ENCODE results near the gene CYP26B1. TPM values are rescaled to one million over a fixed set of nuclear protein-coding genes. Genes with fewer than 3 reads are reported as not detected.

Gene CYP26B1
- total RNA-seq, 1 donor from 2014 or later = 1.2 TPM

DNA sequence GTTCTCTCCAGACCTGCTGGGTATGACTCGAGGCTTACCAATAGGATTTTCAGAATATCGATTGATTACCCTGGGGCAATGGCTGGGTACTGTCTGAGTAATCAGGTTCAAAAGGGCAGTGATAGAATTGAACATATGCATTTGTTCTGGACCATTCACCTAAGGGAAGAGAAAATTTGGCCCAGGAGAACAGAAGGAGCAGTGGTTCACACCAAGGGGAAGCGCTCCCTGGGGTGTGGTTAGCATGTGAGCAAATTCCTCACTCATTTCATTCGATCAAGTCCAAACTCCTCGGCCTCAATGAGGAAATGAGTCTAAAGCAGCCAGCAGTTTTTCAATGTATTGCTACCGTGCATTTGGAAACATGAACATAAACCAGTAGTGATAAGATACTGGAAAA lies 55.6 kb downstream of the CYP26B1 start:
- FAIRE-seq = no peak

DNA sequence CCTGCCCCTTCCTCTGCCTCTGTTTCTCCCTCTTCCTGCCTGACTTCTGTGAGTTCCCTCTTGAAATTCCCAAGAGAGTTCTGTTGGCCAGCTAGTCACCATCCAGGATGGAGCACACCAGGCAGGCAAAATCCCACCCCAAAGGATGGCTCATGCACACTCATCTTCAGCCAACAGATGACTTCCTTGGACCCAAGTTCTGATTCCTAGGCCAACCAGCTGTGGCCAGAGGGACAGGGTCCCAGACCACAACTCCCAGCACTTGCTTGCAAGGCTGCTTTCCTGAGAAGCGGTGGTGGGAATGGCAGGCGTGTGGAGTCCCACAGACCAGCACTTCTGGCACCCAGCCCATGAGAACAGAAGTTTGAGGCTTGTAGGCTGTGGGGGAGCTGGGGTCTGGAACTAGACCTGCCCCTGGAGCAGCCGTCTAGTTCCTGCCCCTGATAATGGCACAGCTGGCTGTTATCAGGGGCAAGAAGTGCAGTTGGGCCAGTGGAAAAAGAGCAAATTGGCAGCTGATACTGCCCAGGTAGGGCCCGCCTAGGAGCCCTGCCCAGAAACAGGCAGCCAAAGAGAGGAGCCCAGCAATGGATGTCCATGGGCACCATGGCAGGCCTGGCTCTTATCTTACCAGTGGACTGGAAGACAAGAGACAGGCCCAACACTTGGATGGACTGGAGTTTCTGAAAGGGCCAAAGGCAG lies 56.7 kb downstream of the CYP26B1 start:
- Histone ChIP-seq H3K4me2 (ENCODE audit: low read length) (no peak overlapping the region), H3K79me2 (ENCODE audit: insufficient read depth, low read length) (no peaks in the 10 kb centered on the region), H3K4me1 (ENCODE audit: insufficient read depth, low read length) (no peaks in the 10 kb centered on the region), H3K27me3 (ENCODE audit: insufficient read depth, low read length) (no peaks in the 10 kb centered on the region), H3K9me3 (ENCODE audit: insufficient read depth, low read depth, low read length) (no peaks in the 10 kb centered on the region), H3K9ac (ENCODE audit: low read length) (no peak overlapping the region), H3K4me3 (ENCODE audit: insufficient read depth, low read depth, low read length) (no peak overlapping the region), H2AFZ (ENCODE audit: low read depth, low read length) (no peak overlapping the region), H3K27ac (ENCODE audit: low read depth, low read length) (no peak overlapping the region), H3K36me3 (ENCODE audit: insufficient read depth, low read length) (no peaks in the 10 kb centered on the region), H4K20me1 (ENCODE audit: insufficient read depth, low read length) (no peaks in the 10 kb centered on the region)
- peaks cover 40% of the 10 kb centered on the region for H3K27me3 Mint-ChIP-seq (ENCODE audit: low read depth, unreplicated experiment)
- FAIRE-seq (no peak), DNase-seq (ENCODE audit: low read depth) (no peak)
- peaks cover 8% of the 10 kb centered on the region for H3K9me3 Mint-ChIP-seq (ENCODE audit: unreplicated experiment)
- TF ChIP-seq EZH2 (IDR thresholded peaks at IDR 0.05; ENCODE audit: insufficient read depth, low read length) = no peak
- TF ChIP-seq, protein P1, sequence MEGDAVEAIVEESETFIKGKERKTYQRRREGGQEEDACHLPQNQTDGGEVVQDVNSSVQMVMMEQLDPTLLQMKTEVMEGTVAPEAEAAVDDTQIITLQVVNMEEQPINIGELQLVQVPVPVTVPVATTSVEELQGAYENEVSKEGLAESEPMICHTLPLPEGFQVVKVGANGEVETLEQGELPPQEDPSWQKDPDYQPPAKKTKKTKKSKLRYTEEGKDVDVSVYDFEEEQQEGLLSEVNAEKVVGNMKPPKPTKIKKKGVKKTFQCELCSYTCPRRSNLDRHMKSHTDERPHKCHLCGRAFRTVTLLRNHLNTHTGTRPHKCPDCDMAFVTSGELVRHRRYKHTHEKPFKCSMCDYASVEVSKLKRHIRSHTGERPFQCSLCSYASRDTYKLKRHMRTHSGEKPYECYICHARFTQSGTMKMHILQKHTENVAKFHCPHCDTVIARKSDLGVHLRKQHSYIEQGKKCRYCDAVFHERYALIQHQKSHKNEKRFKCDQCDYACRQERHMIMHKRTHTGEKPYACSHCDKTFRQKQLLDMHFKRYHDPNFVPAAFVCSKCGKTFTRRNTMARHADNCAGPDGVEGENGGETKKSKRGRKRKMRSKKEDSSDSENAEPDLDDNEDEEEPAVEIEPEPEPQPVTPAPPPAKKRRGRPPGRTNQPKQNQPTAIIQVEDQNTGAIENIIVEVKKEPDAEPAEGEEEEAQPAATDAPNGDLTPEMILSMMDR (IDR thresholded peaks at IDR 0.05; ENCODE audit: insufficient read depth, low read depth, low read length) = no peak
- H3K4me3 Mint-ChIP-seq (ENCODE audit: unreplicated experiment) = no peak overlapping the region
- H3K4me1 Mint-ChIP-seq (ENCODE audit: low read depth, unreplicated experiment) = no peaks in the 10 kb centered on the region
- peaks cover 5% of the 10 kb centered on the region for H3K36me3 Mint-ChIP-seq (ENCODE audit: low read depth, unreplicated experiment)
- no peak overlapping the region for H3K27ac Mint-ChIP-seq (ENCODE audit: unreplicated experiment)

More for the DNA sequence above, 55.6 kb downstream of the CYP26B1 start:
- Histone ChIP-seq H3K79me2 (ENCODE audit: insufficient read depth, low read length) (no peaks in the 10 kb centered on the region), H3K4me2 (ENCODE audit: low read length) (no peak overlapping the region), H3K27me3 (ENCODE audit: insufficient read depth, low read length) (no peaks in the 10 kb centered on the region), H3K9ac (ENCODE audit: low read length) (no peak overlapping the region), H3K9me3 (ENCODE audit: insufficient read depth, low read depth, low read length) (no peaks in the 10 kb centered on the region), H4K20me1 (ENCODE audit: insufficient read depth, low read length) (no peaks in the 10 kb centered on the region), H2AFZ (ENCODE audit: low read depth, low read length) (no peak overlapping the region), H3K4me1 (ENCODE audit: insufficient read depth, low read length) (no peaks in the 10 kb centered on the region), H3K27ac (ENCODE audit: low read depth, low read length) (no peak overlapping the region), H3K4me3 (ENCODE audit: insufficient read depth, low read depth, low read length) (no peak overlapping the region), H3K36me3 (ENCODE audit: insufficient read depth, low read length) (no peaks in the 10 kb centered on the region)
- H3K4me1 Mint-ChIP-seq (ENCODE audit: low read depth, unreplicated experiment) = no peaks in the 10 kb centered on the region
- no peak overlapping the region for H3K4me3 Mint-ChIP-seq (ENCODE audit: unreplicated experiment)
- peaks cover 38% of the 10 kb centered on the region for H3K27me3 Mint-ChIP-seq (ENCODE audit: low read depth, unreplicated experiment)
- H3K27ac Mint-ChIP-seq (ENCODE audit: unreplicated experiment) = no peak overlapping the region
- H3K9me3 Mint-ChIP-seq (ENCODE audit: unreplicated experiment) = peaks cover 4% of the 10 kb centered on the region
- H3K36me3 Mint-ChIP-seq (ENCODE audit: low read depth, unreplicated experiment) = peaks cover 5% of the 10 kb centered on the region
- TF ChIP-seq, protein P1 (IDR thresholded peaks at IDR 0.05; ENCODE audit: insufficient read depth, low read depth, low read length) = no peak
- TF ChIP-seq EZH2 (IDR thresholded peaks at IDR 0.05; ENCODE audit: insufficient read depth, low read length) = no peak
- no peak for DNase-seq (ENCODE audit: low read depth)

DNA sequence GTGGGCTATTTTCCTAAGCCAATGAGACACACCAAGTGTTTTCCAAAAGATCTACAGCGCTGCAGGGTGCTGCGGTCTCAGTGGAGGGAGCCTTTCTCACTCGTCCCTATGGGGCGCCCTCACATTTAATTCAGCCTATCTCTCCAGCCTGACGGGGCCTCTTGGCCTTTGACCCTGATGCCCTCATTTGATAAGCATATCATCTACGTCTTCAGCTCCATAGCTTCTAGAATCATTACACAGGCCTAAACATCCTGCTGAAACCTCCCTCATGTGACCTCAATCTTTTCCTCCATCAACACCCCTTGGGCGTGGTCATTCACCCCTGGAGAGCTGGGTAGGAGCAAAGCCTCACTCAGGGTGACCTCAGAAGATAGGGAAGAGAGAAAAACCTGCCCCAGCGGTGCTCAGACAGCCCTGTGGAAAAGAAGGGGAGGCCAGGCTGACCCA lies 57.4 kb downstream of the CYP26B1 start:
- Histone ChIP-seq H4K20me1 (ENCODE audit: insufficient read depth, low read length) (no peaks in the 10 kb centered on the region), H3K36me3 (ENCODE audit: insufficient read depth, low read length) (no peaks in the 10 kb centered on the region), H3K4me1 (ENCODE audit: insufficient read depth, low read length) (no peaks in the 10 kb centered on the region), H3K27me3 (ENCODE audit: insufficient read depth, low read length) (no peaks in the 10 kb centered on the region), H3K27ac (ENCODE audit: low read depth, low read length) (no peak overlapping the region), H2AFZ (ENCODE audit: low read depth, low read length) (no peak overlapping the region), H3K9me3 (ENCODE audit: insufficient read depth, low read depth, low read length) (no peaks in the 10 kb centered on the region), H3K4me3 (ENCODE audit: insufficient read depth, low read depth, low read length) (no peak overlapping the region), H3K9ac (ENCODE audit: low read length) (no peak overlapping the region), H3K4me2 (ENCODE audit: low read length) (no peak overlapping the region), H3K79me2 (ENCODE audit: insufficient read depth, low read length) (no peaks in the 10 kb centered on the region)
- Mint-ChIP-seq H3K4me3 (ENCODE audit: unreplicated experiment) (no peak overlapping the region), H3K36me3 (ENCODE audit: low read depth, unreplicated experiment) (peaks cover 5% of the 10 kb centered on the region), H3K9me3 (ENCODE audit: unreplicated experiment) (peaks cover 8% of the 10 kb centered on the region), H3K27me3 (ENCODE audit: low read depth, unreplicated experiment) (peaks cover 40% of the 10 kb centered on the region), H3K4me1 (ENCODE audit: low read depth, unreplicated experiment) (no peaks in the 10 kb centered on the region), H3K27ac (ENCODE audit: unreplicated experiment) (no peak overlapping the region)
- no peak for TF ChIP-seq EZH2 (IDR thresholded peaks at IDR 0.05; ENCODE audit: insufficient read depth, low read length)
- TF ChIP-seq, protein P1 (IDR thresholded peaks at IDR 0.05; ENCODE audit: insufficient read depth, low read depth, low read length) = no peak
- DNase-seq (ENCODE audit: low read depth) = no peak
- no peak for FAIRE-seq

Measured in astrocyte (in vitro differentiated cells and primary cell).